Measurements from ENCODE around the gene SNAPC5. TPM values are rescaled to one million over a fixed set of nuclear protein-coding genes. Genes with fewer than 3 reads are reported as not detected.

Gene SNAPC5
- polyA plus RNA-seq, 3 donors = 15.6 to 32.5 (median 30.2) TPM

DNA sequence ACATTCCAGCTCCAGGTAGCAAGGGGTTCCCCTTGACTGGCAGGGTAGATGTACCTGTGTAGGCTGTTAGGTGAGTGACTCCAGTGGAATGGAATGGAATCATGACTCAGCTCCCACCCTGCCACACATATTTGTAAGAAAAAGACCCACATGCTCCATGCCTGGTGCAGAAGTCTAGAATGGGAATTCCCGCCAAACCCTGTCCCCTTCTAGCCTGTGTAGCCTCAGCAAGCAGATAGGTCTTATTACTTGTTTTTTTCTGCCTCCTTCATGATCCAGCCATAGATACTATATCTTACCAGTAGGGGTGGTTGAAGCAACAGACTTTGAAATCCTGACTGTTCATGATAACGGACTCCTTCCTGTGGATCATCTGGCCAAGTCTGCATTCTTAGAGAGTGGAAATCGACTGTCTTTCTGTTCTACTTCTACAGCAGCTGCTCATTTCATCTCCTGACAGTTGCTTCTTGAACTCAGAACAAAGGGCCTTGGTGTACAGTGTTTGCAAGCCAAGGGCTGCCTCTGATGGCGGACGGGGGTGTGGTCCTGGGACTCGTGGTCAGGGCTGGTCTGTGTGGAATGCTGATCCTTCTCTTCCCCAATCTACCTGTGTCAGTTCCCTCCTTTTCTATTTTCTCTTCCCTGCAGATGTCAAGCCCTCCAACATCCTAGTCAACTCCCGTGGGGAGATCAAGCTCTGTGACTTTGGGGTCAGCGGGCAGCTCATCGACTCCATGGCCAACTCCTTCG is 16.3 kb downstream of the SNAPC5 start:
- Histone ChIP-seq H3K27me3 (ENCODE audit: control insufficient read depth in 2 of 2, insufficient read depth in 2 of 2, low read length in 2 of 2) (no peaks in the 10 kb centered on the region), H4K20me1 (ENCODE audit: insufficient read depth, low read length) (peaks cover 92% of the 10 kb centered on the region), H3K4me3 (replicated peaks in 1 of 3; ENCODE audit: low read depth in 2 of 3, low read length in 3 of 3) (no peak overlapping the region), H2AFZ (ENCODE audit: insufficient read depth, low read depth, low read length, poor library complexity, severe bottlenecking) (no peak overlapping the region), H3K36me3 (replicated peaks in 1 of 2; ENCODE audit: control insufficient read depth in 1 of 2, insufficient read depth in 2 of 2, low read length in 2 of 2) (peaks cover 41 to 60% of the 10 kb centered on the region in 2 donors), H3K4me2 (replicated peaks; ENCODE audit: extremely low read depth, low read length, poor library complexity, severe bottlenecking) (no peak overlapping the region), H3K27ac (ENCODE audit: low read depth in 1 of 2, low read length in 2 of 2) (no peak overlapping the region), H3K9me3 (replicated peaks in 1 of 2; ENCODE audit: control insufficient read depth in 1 of 2, insufficient read depth in 1 of 2, low read length in 2 of 2) (no peaks in the 10 kb centered on the region), H3K9ac (ENCODE audit: insufficient read depth, low read length, poor library complexity, severe bottlenecking) (no peak overlapping the region), H3K4me1 (ENCODE audit: control insufficient read depth in 1 of 2, insufficient read depth in 2 of 2, low read length in 2 of 2) (peaks cover 12 to 25% of the 10 kb centered on the region in 2 donors), H3K79me2 (ENCODE audit: insufficient read depth, low read length) (peaks cover 6% of the 10 kb centered on the region)
- Mint-ChIP-seq H3K4me3 (no peak overlapping the region), H3K4me1 (peaks cover 38% of the 10 kb centered on the region), H3K27ac (peak overlapping the region in 1 of 7 donors; percentile 34), H3K36me3 (peaks cover 58 to 77% of the 10 kb centered on the region in 2 donors), H3K27me3 (ENCODE audit: low read depth in 3 of 3) (peaks cover 0 to 2% (median 0%) of the 10 kb centered on the region in 3 donors), H3K9me3 (peaks cover 0 to 6% (median 0%) of the 10 kb centered on the region in 7 donors)
- intact Hi-C loops (cut with micrococcal nuclease) = no loop called here
- TF ChIP-seq, protein P1, sequence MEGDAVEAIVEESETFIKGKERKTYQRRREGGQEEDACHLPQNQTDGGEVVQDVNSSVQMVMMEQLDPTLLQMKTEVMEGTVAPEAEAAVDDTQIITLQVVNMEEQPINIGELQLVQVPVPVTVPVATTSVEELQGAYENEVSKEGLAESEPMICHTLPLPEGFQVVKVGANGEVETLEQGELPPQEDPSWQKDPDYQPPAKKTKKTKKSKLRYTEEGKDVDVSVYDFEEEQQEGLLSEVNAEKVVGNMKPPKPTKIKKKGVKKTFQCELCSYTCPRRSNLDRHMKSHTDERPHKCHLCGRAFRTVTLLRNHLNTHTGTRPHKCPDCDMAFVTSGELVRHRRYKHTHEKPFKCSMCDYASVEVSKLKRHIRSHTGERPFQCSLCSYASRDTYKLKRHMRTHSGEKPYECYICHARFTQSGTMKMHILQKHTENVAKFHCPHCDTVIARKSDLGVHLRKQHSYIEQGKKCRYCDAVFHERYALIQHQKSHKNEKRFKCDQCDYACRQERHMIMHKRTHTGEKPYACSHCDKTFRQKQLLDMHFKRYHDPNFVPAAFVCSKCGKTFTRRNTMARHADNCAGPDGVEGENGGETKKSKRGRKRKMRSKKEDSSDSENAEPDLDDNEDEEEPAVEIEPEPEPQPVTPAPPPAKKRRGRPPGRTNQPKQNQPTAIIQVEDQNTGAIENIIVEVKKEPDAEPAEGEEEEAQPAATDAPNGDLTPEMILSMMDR (IDR thresholded peaks at IDR 0.05) = no peak
- DNase-seq = no peak
- whole genome bisulfite sequencing (ENCODE audit: insufficient coverage) = 98% methylated on average over 7 of the region's 10 CpGs

- no CpG with 5 or more reads among the region's 6 CpGs for WGBS (ENCODE audit: insufficient coverage)
- Histone ChIP-seq H3K9me3 (replicated peaks in 1 of 2; ENCODE audit: control insufficient read depth in 1 of 2, insufficient read depth in 1 of 2, low read length in 2 of 2) (no peaks in the 10 kb centered on the region), H3K4me1 (ENCODE audit: control insufficient read depth in 1 of 2, insufficient read depth in 2 of 2, low read length in 2 of 2) (peaks cover 12 to 25% of the 10 kb centered on the region in 2 donors), H3K9ac (ENCODE audit: insufficient read depth, low read length, poor library complexity, severe bottlenecking) (no peak overlapping the region), H3K4me3 (replicated peaks in 1 of 3; ENCODE audit: low read depth in 2 of 3, low read length in 3 of 3) (no peak overlapping the region), H3K36me3 (replicated peaks in 1 of 2; ENCODE audit: control insufficient read depth in 1 of 2, insufficient read depth in 2 of 2, low read length in 2 of 2) (peaks cover 36 to 55% of the 10 kb centered on the region in 2 donors), H3K27ac (ENCODE audit: low read depth in 1 of 2, low read length in 2 of 2) (no peak overlapping the region), H3K4me2 (replicated peaks; ENCODE audit: extremely low read depth, low read length, poor library complexity, severe bottlenecking) (no peak overlapping the region), H3K79me2 (ENCODE audit: insufficient read depth, low read length) (peaks cover 6% of the 10 kb centered on the region), H3K27me3 (ENCODE audit: control insufficient read depth in 2 of 2, insufficient read depth in 2 of 2, low read length in 2 of 2) (no peaks in the 10 kb centered on the region), H4K20me1 (ENCODE audit: insufficient read depth, low read length) (peaks cover 91% of the 10 kb centered on the region), H2AFZ (ENCODE audit: insufficient read depth, low read depth, low read length, poor library complexity, severe bottlenecking) (no peak overlapping the region)
- intact Hi-C loops (cut with micrococcal nuclease) = no loop called here
- H3K36me3 Mint-ChIP-seq = peaks cover 59 to 73% of the 10 kb centered on the region in 2 donors
- TF ChIP-seq, protein P1 (IDR thresholded peaks at IDR 0.05) = no peak
- peaks cover 39% of the 10 kb centered on the region for H3K4me1 Mint-ChIP-seq
- peaks cover 0 to 2% (median 0%) of the 10 kb centered on the region in 3 donors for H3K27me3 Mint-ChIP-seq (ENCODE audit: low read depth in 3 of 3)
- H3K27ac Mint-ChIP-seq = no peak overlapping the region
- DNase-seq = no peak
- H3K4me3 Mint-ChIP-seq = no peak overlapping the region
- H3K9me3 Mint-ChIP-seq = peaks cover 0 to 6% (median 0%) of the 10 kb centered on the region in 7 donors
Observed at GRCh38 chr15:66480267-66480666, 17.3 kb downstream of the SNAPC5 start.

Measured in CD14-positive monocyte (primary cell).